Measurements from ENCODE around the gene TRIM10.

TRIM10 gene

GRCh38 chr6:30160008-30160784 is 815 bp downstream of the TRIM10 start:
- TF ChIP-seq, protein P1, sequence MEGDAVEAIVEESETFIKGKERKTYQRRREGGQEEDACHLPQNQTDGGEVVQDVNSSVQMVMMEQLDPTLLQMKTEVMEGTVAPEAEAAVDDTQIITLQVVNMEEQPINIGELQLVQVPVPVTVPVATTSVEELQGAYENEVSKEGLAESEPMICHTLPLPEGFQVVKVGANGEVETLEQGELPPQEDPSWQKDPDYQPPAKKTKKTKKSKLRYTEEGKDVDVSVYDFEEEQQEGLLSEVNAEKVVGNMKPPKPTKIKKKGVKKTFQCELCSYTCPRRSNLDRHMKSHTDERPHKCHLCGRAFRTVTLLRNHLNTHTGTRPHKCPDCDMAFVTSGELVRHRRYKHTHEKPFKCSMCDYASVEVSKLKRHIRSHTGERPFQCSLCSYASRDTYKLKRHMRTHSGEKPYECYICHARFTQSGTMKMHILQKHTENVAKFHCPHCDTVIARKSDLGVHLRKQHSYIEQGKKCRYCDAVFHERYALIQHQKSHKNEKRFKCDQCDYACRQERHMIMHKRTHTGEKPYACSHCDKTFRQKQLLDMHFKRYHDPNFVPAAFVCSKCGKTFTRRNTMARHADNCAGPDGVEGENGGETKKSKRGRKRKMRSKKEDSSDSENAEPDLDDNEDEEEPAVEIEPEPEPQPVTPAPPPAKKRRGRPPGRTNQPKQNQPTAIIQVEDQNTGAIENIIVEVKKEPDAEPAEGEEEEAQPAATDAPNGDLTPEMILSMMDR (conservative IDR thresholded peaks at IDR 0.05; ENCODE audit: low read depth, low read length): no peak

DNA sequence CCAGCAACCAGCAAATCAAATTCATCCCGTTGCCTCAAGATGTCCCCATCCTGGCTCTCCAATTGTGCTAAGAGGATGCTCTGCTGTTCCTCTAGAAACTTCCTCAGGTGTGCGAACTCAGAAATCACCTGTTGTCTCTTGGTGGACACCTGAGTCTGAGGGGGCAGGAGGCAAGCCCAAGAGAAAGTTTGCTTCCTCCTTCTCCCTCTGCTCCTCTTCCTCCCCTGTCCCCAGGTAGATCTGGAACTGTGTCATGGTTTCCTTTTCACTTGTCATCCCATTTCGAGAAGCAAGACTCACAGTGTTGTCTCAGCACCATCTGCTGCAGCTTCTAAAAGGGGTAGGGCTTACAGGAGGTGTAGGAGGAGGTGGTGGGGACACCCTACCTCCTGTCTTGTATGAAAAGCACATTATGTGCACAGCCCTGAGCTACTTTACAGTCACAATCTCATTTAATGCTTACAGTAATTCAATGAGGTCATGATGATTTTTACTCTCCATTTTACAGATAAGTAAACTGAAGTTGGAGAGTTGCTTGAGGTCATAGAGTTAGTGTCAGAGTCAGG is 2.5 kb downstream of the TRIM10 start:
- peaks cover 3% of the 10 kb centered on the region for H3K4me1 ChIP-seq (ENCODE audit: low read depth, poor library complexity, severe bottlenecking)
- no peak overlapping the region for H2AFZ ChIP-seq (ENCODE audit: low read depth)
- no peak overlapping the region for H3K4me2 ChIP-seq
- no peaks in the 10 kb centered on the region for H3K36me3 ChIP-seq (ENCODE audit: insufficient read depth)
- H3K27ac ChIP-seq: no peak overlapping the region
- no peaks in the 10 kb centered on the region for H4K20me1 ChIP-seq (ENCODE audit: insufficient read depth)
- no peak overlapping the region for H3K9ac ChIP-seq
- no peak overlapping the region for H3K4me3 ChIP-seq (IDR thresholded peaks at IDR 0.05; ENCODE audit: insufficient read depth, low read depth, low read length)
- H3K79me2 ChIP-seq (ENCODE audit: insufficient read depth, low read depth): no peaks in the 10 kb centered on the region
- TF ChIP-seq, protein P1 (conservative IDR thresholded peaks at IDR 0.05; ENCODE audit: low read depth, low read length): no peak
- no peaks in the 10 kb centered on the region for H3K27me3 ChIP-seq (ENCODE audit: insufficient read depth, low read depth)

More at GRCh38 chr6:30160008-30160784, 815 bp downstream of the TRIM10 start:
- Histone ChIP-seq H4K20me1 (ENCODE audit: insufficient read depth) (no peaks in the 10 kb centered on the region), H3K27ac (no peak overlapping the region), H3K79me2 (ENCODE audit: insufficient read depth, low read depth) (no peaks in the 10 kb centered on the region), H3K4me3 (IDR thresholded peaks at IDR 0.05; ENCODE audit: insufficient read depth, low read depth, low read length) (no peak overlapping the region), H3K4me1 (ENCODE audit: low read depth, poor library complexity, severe bottlenecking) (peaks cover 3% of the 10 kb centered on the region), H2AFZ (ENCODE audit: low read depth) (no peak overlapping the region), H3K36me3 (ENCODE audit: insufficient read depth) (no peaks in the 10 kb centered on the region), H3K4me2 (no peak overlapping the region), H3K27me3 (ENCODE audit: insufficient read depth, low read depth) (no peaks in the 10 kb centered on the region), H3K9ac (no peak overlapping the region)

- H3K4me2 ChIP-seq: no peak overlapping the region
- TF ChIP-seq, protein P1 (conservative IDR thresholded peaks at IDR 0.05; ENCODE audit: low read depth, low read length): no peak
These were observed 3.0 kb downstream of the TRIM10 start for GRCh38 chr6:30157999-30158398.

DNA sequence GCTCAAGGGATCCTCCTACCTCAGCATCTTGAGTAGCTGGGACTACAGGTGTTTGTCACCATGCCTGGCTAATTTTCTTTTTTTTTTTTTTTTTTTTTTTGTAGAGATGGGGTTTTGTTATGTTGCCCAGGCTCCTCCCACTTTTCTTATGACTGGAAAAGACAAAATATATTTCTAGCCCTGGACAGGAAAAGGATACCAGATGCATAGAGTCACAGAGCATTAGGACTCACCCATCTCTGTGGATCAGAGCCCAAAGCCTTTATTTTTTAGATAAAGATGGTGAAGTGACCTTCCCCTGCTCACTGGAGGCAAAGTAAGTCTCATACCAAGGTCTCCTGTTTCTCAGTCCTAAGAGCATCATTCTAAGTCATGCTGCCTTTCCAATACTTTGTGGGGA is 3.4 kb downstream of the TRIM10 start:
- Histone ChIP-seq H3K9ac (no peak overlapping the region), H3K4me1 (ENCODE audit: low read depth, poor library complexity, severe bottlenecking) (peaks cover 3% of the 10 kb centered on the region), H3K4me2 (no peak overlapping the region), H3K27me3 (ENCODE audit: insufficient read depth, low read depth) (no peaks in the 10 kb centered on the region), H2AFZ (ENCODE audit: low read depth) (no peak overlapping the region), H3K36me3 (ENCODE audit: insufficient read depth) (no peaks in the 10 kb centered on the region), H3K27ac (no peak overlapping the region), H3K4me3 (IDR thresholded peaks at IDR 0.05; ENCODE audit: insufficient read depth, low read depth, low read length) (no peak overlapping the region), H3K79me2 (ENCODE audit: insufficient read depth, low read depth) (no peaks in the 10 kb centered on the region), H4K20me1 (ENCODE audit: insufficient read depth) (no peaks in the 10 kb centered on the region)
- TF ChIP-seq, protein P1 (conservative IDR thresholded peaks at IDR 0.05; ENCODE audit: low read depth, low read length): no peak

More at GRCh38 chr6:30157999-30158398, 3.0 kb downstream of the TRIM10 start:
- Histone ChIP-seq H3K79me2 (ENCODE audit: insufficient read depth, low read depth) (no peaks in the 10 kb centered on the region), H3K36me3 (ENCODE audit: insufficient read depth) (no peaks in the 10 kb centered on the region), H3K9ac (no peak overlapping the region), H3K27me3 (ENCODE audit: insufficient read depth, low read depth) (no peaks in the 10 kb centered on the region), H3K4me3 (IDR thresholded peaks at IDR 0.05; ENCODE audit: insufficient read depth, low read depth, low read length) (no peak overlapping the region), H3K27ac (no peak overlapping the region), H3K4me1 (ENCODE audit: low read depth, poor library complexity, severe bottlenecking) (peaks cover 3% of the 10 kb centered on the region), H2AFZ (ENCODE audit: low read depth) (no peak overlapping the region), H4K20me1 (ENCODE audit: insufficient read depth) (no peaks in the 10 kb centered on the region)

Measured in KMS-11 (cell line).